HepG2 (cell line): ENCODE results near the gene SPA17.

ENCODE experiments used
- CCDC6 ChIP-seq: sonication (generic); formaldehyde crosslinking; IDR thresholded peaks from 2 replicates; pipeline ENCODE4 v1.8.1; 2022; ENCODE audit warnings: mild to moderate bottlenecking, missing genetic modification reagents, moderate library complexity
- CREB1 ChIP-seq, 2 experiments: fragments of 450-650 bp in 1 of 2; IDR thresholded peaks; 2 replicates each; pipeline ENCODE4 v1.6.1; 2016 to 2017; ENCODE audit warnings: control low read depth in 1 of 2, mild to moderate bottlenecking in 1 of 2, missing compliant biosample characterization in 1 of 2, missing genetic modification characterization in 1 of 2
- EP300 ChIP-seq, 3 experiments: sonication (generic) in 1 of 3; formaldehyde crosslinking in 1 of 3; IDR thresholded peaks; 2 replicates each; pipeline versions ENCODE4 v1.5.1 to v1.6.1; 2011 to 2020; ENCODE audit warnings: low read depth in 2 of 3, low read length in 2 of 3, borderline replicate concordance in 1 of 3, improper control_type of control experiment in 1 of 3, mild to moderate bottlenecking in 1 of 3, missing genetic modification reagents in 1 of 3, moderate library complexity in 1 of 3
- ESRRA ChIP-seq: sonication (generic); formaldehyde crosslinking; IDR thresholded peaks from 2 replicates; pipeline ENCODE4 v1.5.1; 2020; ENCODE audit warnings: mild to moderate bottlenecking, low read depth, missing genetic modification reagents
- EZH2 ChIP-seq: conservative IDR thresholded peaks from 2 replicates; pipeline ENCODE4 v1.6.1; 2012; ENCODE audit warnings: mild to moderate bottlenecking, low read depth, low read length, moderate library complexity
- HDAC2 ChIP-seq: sonication (generic); formaldehyde crosslinking; IDR thresholded peaks from 2 replicates; pipeline ENCODE4 v1.4.0; 2020; ENCODE audit warnings: missing genetic modification reagents
- IKZF4 ChIP-seq: sonication (generic); formaldehyde crosslinking; IDR thresholded peaks from 2 replicates; pipeline ENCODE4 v1.5.1; 2020; ENCODE audit warnings: borderline replicate concordance, mild to moderate bottlenecking, low read depth, missing genetic modification reagents; ENCODE audit errors: not compliant biosample characterization
- POLR2A ChIP-seq, 2 experiments: IDR thresholded peaks; 2 replicates each; pipeline ENCODE4 v1.6.1; 2011; ENCODE audit warnings: low read depth in 2 of 2, low read length in 2 of 2, mild to moderate bottlenecking in 1 of 2, moderate library complexity in 1 of 2; ENCODE audit not compliant: insufficient read depth in 1 of 2
- RBM39 ChIP-seq: fragments of 200-400 bp; formaldehyde crosslinking; IDR thresholded peaks from one replicate; pipeline ENCODE4 v1.6.1; 2018; ENCODE audit warnings: antibody characterized with exemption, mild to moderate bottlenecking, low read depth, low read length; ENCODE audit not compliant: poor library complexity, severe bottlenecking
- ZNF598 ChIP-seq: sonication (generic); formaldehyde crosslinking; IDR thresholded peaks from 2 replicates; pipeline ENCODE4 v1.5.1; 2020; ENCODE audit warnings: mild to moderate bottlenecking, missing genetic modification reagents, borderline replicate concordance
- ZZZ3 ChIP-seq: sonication (generic); formaldehyde crosslinking; IDR thresholded peaks from 2 replicates; pipeline ENCODE4 v1.4.0; 2020; ENCODE audit warnings: missing genetic modification reagents, mild to moderate bottlenecking, borderline replicate concordance
- TF ChIP-seq, protein P1 (sequence below): sonication (generic); formaldehyde crosslinking; IDR thresholded peaks from 2 replicates; pipeline ENCODE4 v1.4.0; 2020; ENCODE audit warnings: missing genetic modification reagents
- TF ChIP-seq, protein P2 (sequence below): sonication (generic); formaldehyde crosslinking; conservative IDR thresholded peaks from 2 replicates; pipeline ENCODE4 v1.8.1; 2023; ENCODE audit warnings: missing genetic modification reagents

DNA sequence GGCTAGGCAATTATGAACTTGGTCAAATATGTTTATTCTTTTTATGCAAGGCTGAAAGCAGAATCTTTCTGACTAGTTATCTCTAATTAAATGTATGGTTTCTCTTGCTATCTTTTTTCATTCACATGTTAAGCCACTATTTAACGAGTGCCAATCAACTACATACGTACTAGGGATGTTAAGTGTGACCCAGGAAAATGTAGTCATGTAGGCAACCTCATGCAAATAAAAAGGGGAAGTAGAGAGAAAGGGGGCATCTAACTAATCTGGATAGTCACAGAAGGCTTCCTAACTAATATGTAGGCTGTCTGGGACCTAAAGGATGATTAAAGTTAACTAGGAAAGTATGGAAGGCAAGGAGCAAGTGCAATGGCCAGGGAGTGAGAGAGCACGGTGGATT, 27.6 kb upstream of the SPA17 start:
- TF ChIP-seq, protein P1, sequence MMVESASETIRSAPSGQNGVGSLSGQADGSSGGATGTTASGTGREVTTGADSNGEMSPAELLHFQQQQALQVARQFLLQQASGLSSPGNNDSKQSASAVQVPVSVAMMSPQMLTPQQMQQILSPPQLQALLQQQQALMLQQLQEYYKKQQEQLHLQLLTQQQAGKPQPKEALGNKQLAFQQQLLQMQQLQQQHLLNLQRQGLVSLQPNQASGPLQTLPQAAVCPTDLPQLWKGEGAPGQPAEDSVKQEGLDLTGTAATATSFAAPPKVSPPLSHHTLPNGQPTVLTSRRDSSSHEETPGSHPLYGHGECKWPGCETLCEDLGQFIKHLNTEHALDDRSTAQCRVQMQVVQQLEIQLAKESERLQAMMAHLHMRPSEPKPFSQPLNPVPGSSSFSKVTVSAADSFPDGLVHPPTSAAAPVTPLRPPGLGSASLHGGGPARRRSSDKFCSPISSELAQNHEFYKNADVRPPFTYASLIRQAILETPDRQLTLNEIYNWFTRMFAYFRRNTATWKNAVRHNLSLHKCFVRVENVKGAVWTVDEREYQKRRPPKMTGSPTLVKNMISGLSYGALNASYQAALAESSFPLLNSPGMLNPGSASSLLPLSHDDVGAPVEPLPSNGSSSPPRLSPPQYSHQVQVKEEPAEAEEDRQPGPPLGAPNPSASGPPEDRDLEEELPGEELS = no peak
- TF ChIP-seq CCDC6 (CRISPR knock-in tag) (no peak), ZZZ3 (CRISPR knock-in tag) (no peak), CREB1 (IDR thresholded peaks at IDR 0.05) (no peak), CREB1 (CRISPR knock-in tag; IDR thresholded peaks at IDR 0.05) (no peak), IKZF4 (CRISPR knock-in tag) (no peak), ZNF598 (no peak), POLR2A (IDR thresholded peaks at IDR 0.05; ENCODE audit: insufficient read depth in 1 of 2, low read depth in 2 of 2, low read length in 2 of 2) (no peak), HDAC2 (no peak), EZH2 (no peak), EP300 (IDR thresholded peaks at IDR 0.05; ENCODE audit: low read depth in 2 of 2, low read length in 2 of 2) (no peak), EP300 (CRISPR knock-in tag; IDR thresholded peaks at IDR 0.05; ENCODE audit: borderline replicate concordance) (no peak), RBM39 (no peak), ESRRA (no peak)
- TF ChIP-seq, protein P2, sequence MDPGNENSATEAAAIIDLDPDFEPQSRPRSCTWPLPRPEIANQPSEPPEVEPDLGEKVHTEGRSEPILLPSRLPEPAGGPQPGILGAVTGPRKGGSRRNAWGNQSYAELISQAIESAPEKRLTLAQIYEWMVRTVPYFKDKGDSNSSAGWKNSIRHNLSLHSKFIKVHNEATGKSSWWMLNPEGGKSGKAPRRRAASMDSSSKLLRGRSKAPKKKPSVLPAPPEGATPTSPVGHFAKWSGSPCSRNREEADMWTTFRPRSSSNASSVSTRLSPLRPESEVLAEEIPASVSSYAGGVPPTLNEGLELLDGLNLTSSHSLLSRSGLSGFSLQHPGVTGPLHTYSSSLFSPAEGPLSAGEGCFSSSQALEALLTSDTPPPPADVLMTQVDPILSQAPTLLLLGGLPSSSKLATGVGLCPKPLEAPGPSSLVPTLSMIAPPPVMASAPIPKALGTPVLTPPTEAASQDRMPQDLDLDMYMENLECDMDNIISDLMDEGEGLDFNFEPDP (CRISPR knock-in tag) = no peak
